ENCODE measurements around the gene NR1H4. TPM values are rescaled to one million over a fixed set of nuclear protein-coding genes. Genes with fewer than 3 reads are reported as not detected.
A peak's percentile ranks its signal among the peaks of the same experiment; 100 is the strongest.

Gene NR1H4
- total and polyA plus RNA-seq, 2 of the 13 experiments (the other 11 are each of a cell fraction or from before 2014, with no cell fraction given) = 27.3 to 114 TPM

GRCh38 chr12:100476013-100476751 is 2.5 kb downstream of the NR1H4 start (continued):
- 0 out of 2 replicates have a peak, but pooled peaks have one; percentile 6 for TF ChIP-seq ARID5B (CRISPR knock-in tag; IDR thresholded peaks at IDR 0.05)
- TF ChIP-seq YY1 (IDR thresholded peaks at IDR 0.05; ENCODE audit: insufficient read depth, insufficient replicate concordance, low read depth, low read length) = peak; percentile 9
- no peak for TF ChIP-seq GFI1 (CRISPR knock-in tag; IDR thresholded peaks at IDR 0.05; ENCODE audit: borderline replicate concordance)
- no peak for TF ChIP-seq ZNF616 (CRISPR knock-in tag; IDR thresholded peaks at IDR 0.05; ENCODE audit: low read depth)
- no peak for TF ChIP-seq CREB1 (IDR thresholded peaks at IDR 0.05)
- peak; percentile 53 for TF ChIP-seq CREB1 (CRISPR knock-in tag; IDR thresholded peaks at IDR 0.05)
- peak; percentile 54; the same call in 1 of the 2 replicates for TF ChIP-seq ZFP1 (CRISPR knock-in tag; IDR thresholded peaks at IDR 0.05)
- 0 out of 2 replicates have a peak, but pooled peaks have one; percentile 18 for TF ChIP-seq MIXL1 (CRISPR knock-in tag; IDR thresholded peaks at IDR 0.05)
- peak; percentile 65; the same call in 1 of the 2 replicates for TF ChIP-seq ELF4 (CRISPR knock-in tag; IDR thresholded peaks at IDR 0.05; ENCODE audit: borderline replicate concordance)
- no peak; the same call in 1 of the 2 replicates for TF ChIP-seq ZNF331 (CRISPR knock-in tag; IDR thresholded peaks at IDR 0.05)
- TF ChIP-seq NONO (IDR thresholded peaks at IDR 0.05) = no peak
- 0 out of 2 replicates have a peak, but pooled peaks have one; percentile 35 for TF ChIP-seq NONO (CRISPR knock-in tag; conservative IDR thresholded peaks at IDR 0.05)
- TF ChIP-seq NR2F1 (CRISPR knock-in tag; IDR thresholded peaks at IDR 0.05) = no peak
- no peak for TF ChIP-seq SSRP1 (CRISPR knock-in tag; IDR thresholded peaks at IDR 0.05)
- TF ChIP-seq PAX8 (CRISPR knock-in tag; IDR thresholded peaks at IDR 0.05; ENCODE audit: borderline replicate concordance) = no peak
- peak; percentile 79 for TF ChIP-seq CBX1 (IDR thresholded peaks at IDR 0.05; ENCODE audit: low read depth)
- TF ChIP-seq CEBPB (IDR thresholded peaks at IDR 0.05; ENCODE audit: borderline replicate concordance, low read depth, low read length) = peak; percentile 47; the same call in 1 of the 2 replicates
- TF ChIP-seq ATF4 (CRISPR knock-in tag; IDR thresholded peaks at IDR 0.05) = peak in 1 of 2 experiments; percentile 74; a peak in 1 of 4 replicates
- TF ChIP-seq JUND (CRISPR knock-in tag; IDR thresholded peaks at IDR 0.05) = no peak
- peak; percentile 44; the same call in 1 of the 2 replicates for TF ChIP-seq ELF3 (CRISPR knock-in tag; IDR thresholded peaks at IDR 0.05)
- TF ChIP-seq CEBPG (CRISPR knock-in tag; IDR thresholded peaks at IDR 0.05) = peak; percentile 85
- peak; percentile 54; the same call in 1 of the 2 replicates for TF ChIP-seq NKX3-1 (CRISPR knock-in tag; IDR thresholded peaks at IDR 0.05)
- TF ChIP-seq ZMAT3 (CRISPR knock-in tag; conservative IDR thresholded peaks at IDR 0.05) = no peak
- no peak for TF ChIP-seq THYN1 (CRISPR knock-in tag; IDR thresholded peaks at IDR 0.05; ENCODE audit: borderline replicate concordance, low read depth)
- no peak for TF ChIP-seq FOXA3 (CRISPR knock-in tag; IDR thresholded peaks at IDR 0.05)
- TF ChIP-seq TCF7L2 (IDR thresholded peaks at IDR 0.05; ENCODE audit: low read depth, low read length) = no peak
- TF ChIP-seq JDP2 (CRISPR knock-in tag; IDR thresholded peaks at IDR 0.05; ENCODE audit: borderline replicate concordance) = no peak
- TF ChIP-seq NFYC (CRISPR knock-in tag; IDR thresholded peaks at IDR 0.05) = peak; percentile 41
- TF ChIP-seq NFKBIZ (CRISPR knock-in tag; IDR thresholded peaks at IDR 0.05) = 0 out of 2 replicates have a peak, but pooled peaks have one; percentile 25
